ENCODE results near the gene PGP.

Gene PGP

DNA sequence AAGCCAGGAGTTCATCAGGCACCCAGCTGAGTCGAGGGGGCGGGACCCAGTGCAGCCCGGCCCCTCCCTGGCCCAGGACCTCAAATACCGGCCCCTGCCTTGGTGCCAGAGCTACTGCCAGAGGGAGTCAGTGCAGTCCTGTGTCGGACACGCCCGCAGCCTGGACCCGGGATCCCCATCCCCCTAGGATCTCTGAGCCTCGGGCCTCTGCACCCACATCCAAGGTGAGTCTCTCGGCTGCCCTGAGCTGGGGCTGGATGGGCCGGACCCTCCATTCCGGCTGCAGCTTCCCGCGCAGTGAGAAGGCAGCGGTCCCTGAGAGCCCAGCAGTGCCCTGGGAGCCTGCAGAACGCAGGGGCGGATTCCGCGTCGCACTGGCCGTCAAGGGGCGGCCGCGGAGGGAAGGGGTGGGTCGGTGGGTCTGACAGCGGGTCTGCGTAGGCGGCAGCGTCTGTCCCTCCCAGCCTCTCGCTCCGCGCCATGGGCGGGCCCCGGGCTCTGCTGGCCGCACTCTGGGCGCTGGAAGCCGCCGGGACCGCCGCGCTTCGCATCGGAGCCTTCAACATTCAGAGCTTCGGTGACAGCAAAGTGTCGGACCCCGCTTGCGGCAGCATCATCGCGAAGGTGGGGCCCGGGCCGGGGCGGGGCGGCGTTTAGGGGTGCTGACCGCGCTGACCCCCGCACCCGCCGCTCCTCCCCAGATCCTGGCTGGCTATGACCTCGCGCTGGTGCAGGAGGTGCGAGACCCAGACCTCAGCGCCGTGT is 21.9 kb upstream of the PGP start, which contains the start of gene DNASE1L2:
Gene DNASE1L2 (plus strand): TSS at position 108 of the 765 bp plus-strand sequence. CDS start 373 bp downstream, at position 481.
- Histone ChIP-seq H3K27me3 (replicated peaks; ENCODE audit: control insufficient read depth, insufficient read depth, low read length) (no peaks in the 10 kb centered on the region), H3K9me3 (ENCODE audit: control insufficient read depth, low read length) (no peaks in the 10 kb centered on the region), H3K4me1 (ENCODE audit: control insufficient read depth, insufficient read depth, low read length) (peaks cover 19% of the 10 kb centered on the region), H3K36me3 (ENCODE audit: control insufficient read depth, insufficient read depth, low read length, severe bottlenecking) (peaks cover 41% of the 10 kb centered on the region), H3K4me3 (ENCODE audit: low read length) (peak within 1 kb of the TSS; percentile 56), H3K9ac (ENCODE audit: low read length) (peak within 1 kb of the TSS; percentile 60)
- peak; percentile 35 for DNase-seq (ENCODE audit: low read depth)

DNA sequence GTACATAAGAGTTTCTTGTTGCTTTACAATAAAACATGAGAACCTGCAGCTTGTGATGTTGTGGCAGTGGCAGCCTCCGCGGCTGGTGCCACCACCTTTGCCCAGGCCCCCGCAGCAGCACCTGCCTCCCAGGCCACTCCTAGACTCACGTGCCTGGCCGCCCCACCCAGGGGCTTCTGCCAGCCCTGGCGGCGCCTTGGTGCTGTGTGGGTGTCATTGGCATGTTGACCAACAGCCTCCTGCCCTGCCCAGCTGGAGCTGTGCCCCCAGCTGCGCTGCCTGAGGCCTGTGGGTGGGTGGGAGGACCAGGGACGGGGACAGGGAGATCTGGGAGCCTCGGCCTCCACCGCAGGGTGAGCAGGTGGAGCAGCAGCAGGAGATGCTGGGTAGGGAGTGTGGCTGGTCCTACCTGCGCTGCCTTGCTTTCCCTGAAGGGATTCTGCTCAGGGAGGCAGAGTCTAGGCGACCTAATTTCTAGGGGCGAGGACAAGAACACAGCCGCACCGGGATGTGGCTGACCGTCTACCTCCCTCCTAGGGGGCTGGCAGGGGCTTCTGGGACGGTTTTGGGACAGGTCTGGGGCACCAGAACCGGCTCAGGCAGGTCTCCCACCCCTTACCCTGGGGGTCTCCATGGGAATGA is 21.2 kb upstream of the PGP start:
- no peak for DNase-seq (ENCODE audit: low read depth)
- peaks cover 47% of the 10 kb centered on the region for H3K36me3 ChIP-seq (ENCODE audit: control insufficient read depth, insufficient read depth, low read length, severe bottlenecking)
- H3K4me1 ChIP-seq (ENCODE audit: control insufficient read depth, insufficient read depth, low read length) = peaks cover 19% of the 10 kb centered on the region
- H3K4me3 ChIP-seq (ENCODE audit: low read length) = no peak overlapping the region
- H3K9me3 ChIP-seq (ENCODE audit: control insufficient read depth, low read length) = no peaks in the 10 kb centered on the region
- no peaks in the 10 kb centered on the region for H3K27me3 ChIP-seq (replicated peaks; ENCODE audit: control insufficient read depth, insufficient read depth, low read length)
- H3K9ac ChIP-seq (ENCODE audit: low read length) = no peak overlapping the region

DNA sequence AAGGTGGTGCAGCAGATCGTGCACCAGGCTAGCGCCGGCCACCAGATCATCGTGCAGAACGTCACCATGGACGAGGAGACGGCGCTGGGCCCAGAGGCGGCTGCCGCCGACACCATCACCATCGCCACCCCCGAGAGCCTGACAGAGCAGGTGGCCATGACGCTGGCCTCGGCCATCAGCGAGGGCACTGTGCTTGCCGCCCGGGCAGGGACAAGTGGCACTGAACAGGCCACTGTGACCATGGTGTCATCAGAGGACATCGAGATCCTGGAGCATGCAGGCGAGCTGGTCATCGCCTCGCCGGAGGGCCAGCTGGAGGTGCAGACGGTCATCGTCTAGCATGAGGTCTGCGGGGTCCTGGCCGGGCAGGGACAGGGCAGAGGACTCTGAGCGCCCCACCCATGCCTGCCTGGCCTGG is 20.6 kb upstream of the PGP start:
- Histone ChIP-seq H3K36me3 (ENCODE audit: control insufficient read depth, insufficient read depth, low read length, severe bottlenecking) (peaks cover 47% of the 10 kb centered on the region), H3K27me3 (replicated peaks; ENCODE audit: control insufficient read depth, insufficient read depth, low read length) (no peaks in the 10 kb centered on the region), H3K4me1 (ENCODE audit: control insufficient read depth, insufficient read depth, low read length) (peaks cover 19% of the 10 kb centered on the region), H3K4me3 (ENCODE audit: low read length) (no peak overlapping the region), H3K9ac (ENCODE audit: low read length) (no peak overlapping the region), H3K9me3 (ENCODE audit: control insufficient read depth, low read length) (no peaks in the 10 kb centered on the region)
- no peak for DNase-seq (ENCODE audit: low read depth)

DNA sequence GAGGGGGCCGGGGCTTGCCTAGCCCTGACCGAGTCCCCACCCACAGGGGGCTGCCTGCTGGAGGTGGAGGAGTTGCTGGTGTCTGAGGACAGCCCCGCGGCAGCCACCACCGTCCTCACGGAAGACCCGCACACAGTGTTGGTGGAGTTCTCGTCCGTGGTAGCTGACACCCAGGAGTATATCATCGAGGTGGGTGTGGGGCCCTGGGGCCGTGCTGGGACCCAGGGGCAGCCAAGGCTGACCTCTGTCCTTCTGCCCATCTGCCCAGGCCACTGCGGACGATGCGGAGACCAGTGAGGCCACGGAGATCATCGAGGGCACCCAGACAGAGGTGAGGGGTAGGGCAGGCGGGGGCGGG is 20.2 kb upstream of the PGP start:
- H3K27me3 ChIP-seq (replicated peaks; ENCODE audit: control insufficient read depth, insufficient read depth, low read length) = no peaks in the 10 kb centered on the region
- H3K36me3 ChIP-seq (ENCODE audit: control insufficient read depth, insufficient read depth, low read length, severe bottlenecking) = peaks cover 47% of the 10 kb centered on the region
- no peak overlapping the region for H3K4me3 ChIP-seq (ENCODE audit: low read length)
- H3K4me1 ChIP-seq (ENCODE audit: control insufficient read depth, insufficient read depth, low read length) = peaks cover 19% of the 10 kb centered on the region
- H3K9me3 ChIP-seq (ENCODE audit: control insufficient read depth, low read length) = no peaks in the 10 kb centered on the region
- no peak overlapping the region for H3K9ac ChIP-seq (ENCODE audit: low read length)
- no peak for DNase-seq (ENCODE audit: low read depth)

DNA sequence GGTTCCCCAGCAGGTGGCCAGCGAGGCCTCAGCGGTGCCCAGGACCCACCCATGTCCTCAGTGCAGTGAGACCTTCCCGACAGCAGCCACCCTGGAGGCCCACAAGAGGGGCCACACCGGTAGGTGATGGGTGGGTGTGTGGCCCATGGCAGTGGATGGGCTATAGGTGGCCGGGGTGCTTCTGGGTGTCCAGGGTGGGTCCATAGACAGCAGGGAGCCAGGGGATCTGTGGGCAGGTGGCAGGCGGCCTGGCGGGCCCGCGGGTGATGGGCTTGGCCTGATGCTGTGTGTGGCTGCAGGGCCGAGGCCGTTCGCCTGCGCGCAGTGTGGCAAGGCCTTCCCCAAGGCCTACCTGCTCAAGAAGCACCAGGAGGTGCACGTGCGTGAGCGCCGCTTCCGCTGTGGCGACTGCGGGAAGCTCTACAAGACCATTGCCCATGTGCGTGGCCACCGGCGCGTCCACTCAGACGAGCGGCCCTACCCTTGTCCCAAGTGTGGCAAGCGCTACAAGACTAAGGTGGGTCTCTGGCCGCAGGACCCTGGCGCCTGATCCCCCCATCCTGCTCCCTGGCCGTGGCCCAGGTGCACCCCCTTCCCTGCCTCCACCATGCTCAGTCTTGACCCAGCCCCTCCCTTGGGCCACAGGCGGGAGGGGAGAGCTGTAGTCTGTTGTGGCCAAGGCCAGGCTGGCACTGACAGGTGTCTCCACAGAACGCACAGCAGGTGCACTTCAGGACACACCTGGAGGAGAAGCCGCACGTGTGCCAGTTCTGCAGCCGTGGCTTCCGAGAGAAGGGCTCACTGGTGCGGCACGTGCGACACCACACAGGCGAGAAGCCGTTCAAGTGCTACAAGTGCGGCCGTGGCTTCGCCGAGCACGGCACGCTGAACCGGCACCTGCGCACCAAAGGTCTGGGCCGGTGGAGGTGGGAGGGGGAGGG is 19.5 kb upstream of the PGP start:
- H3K4me1 ChIP-seq (ENCODE audit: control insufficient read depth, insufficient read depth, low read length) = peaks cover 15% of the 10 kb centered on the region
- H3K4me3 ChIP-seq (ENCODE audit: low read length) = no peak overlapping the region
- no peaks in the 10 kb centered on the region for H3K9me3 ChIP-seq (ENCODE audit: control insufficient read depth, low read length)
- no peaks in the 10 kb centered on the region for H3K27me3 ChIP-seq (replicated peaks; ENCODE audit: control insufficient read depth, insufficient read depth, low read length)
- peaks cover 51% of the 10 kb centered on the region for H3K36me3 ChIP-seq (ENCODE audit: control insufficient read depth, insufficient read depth, low read length, severe bottlenecking)
- no peak for DNase-seq (ENCODE audit: low read depth)
- no peak overlapping the region for H3K9ac ChIP-seq (ENCODE audit: low read length)

DNA sequence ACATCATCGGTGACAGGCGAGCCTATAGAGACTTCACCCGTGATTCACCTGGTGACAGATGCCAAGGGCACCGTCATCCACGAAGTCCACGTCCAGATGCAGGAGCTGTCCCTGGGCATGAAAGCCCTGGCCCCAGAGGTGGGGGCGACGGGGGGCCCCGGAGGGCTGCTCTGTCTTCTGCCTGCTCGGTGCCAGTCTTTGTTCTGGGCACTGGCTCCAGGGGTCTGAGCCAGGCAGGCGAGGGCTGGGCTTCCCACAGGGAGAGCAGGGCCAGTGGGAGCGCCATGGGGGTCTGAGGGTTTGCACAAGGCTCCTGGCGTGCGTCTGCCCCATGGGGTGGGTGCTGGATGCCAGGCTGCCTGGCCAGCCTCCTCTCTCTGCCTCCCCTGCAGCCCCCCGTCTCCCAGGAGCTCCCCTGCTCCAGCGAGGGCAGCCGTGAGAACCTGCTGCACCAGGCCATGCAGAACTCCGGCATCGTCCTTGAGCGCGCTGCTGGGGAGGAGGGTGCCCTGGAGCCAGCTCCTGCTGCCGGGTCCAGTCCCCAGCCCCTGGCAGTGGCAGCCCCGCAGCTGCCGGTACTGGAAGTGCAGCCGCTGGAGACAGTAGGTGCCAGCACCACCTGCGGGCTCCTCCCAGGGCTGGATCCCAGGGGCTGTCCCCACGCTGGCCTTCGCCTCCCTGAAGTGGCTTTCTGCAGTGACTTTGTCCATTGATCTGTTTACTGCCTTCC is 18.6 kb upstream of the PGP start:
- Histone ChIP-seq H3K9me3 (ENCODE audit: control insufficient read depth, low read length) (no peaks in the 10 kb centered on the region), H3K36me3 (ENCODE audit: control insufficient read depth, insufficient read depth, low read length, severe bottlenecking) (peaks cover 61% of the 10 kb centered on the region), H3K27me3 (replicated peaks; ENCODE audit: control insufficient read depth, insufficient read depth, low read length) (no peaks in the 10 kb centered on the region), H3K4me3 (ENCODE audit: low read length) (no peak overlapping the region), H3K9ac (ENCODE audit: low read length) (no peak overlapping the region), H3K4me1 (ENCODE audit: control insufficient read depth, insufficient read depth, low read length) (peaks cover 5% of the 10 kb centered on the region)
- DNase-seq (ENCODE audit: low read depth) = no peak

DNA sequence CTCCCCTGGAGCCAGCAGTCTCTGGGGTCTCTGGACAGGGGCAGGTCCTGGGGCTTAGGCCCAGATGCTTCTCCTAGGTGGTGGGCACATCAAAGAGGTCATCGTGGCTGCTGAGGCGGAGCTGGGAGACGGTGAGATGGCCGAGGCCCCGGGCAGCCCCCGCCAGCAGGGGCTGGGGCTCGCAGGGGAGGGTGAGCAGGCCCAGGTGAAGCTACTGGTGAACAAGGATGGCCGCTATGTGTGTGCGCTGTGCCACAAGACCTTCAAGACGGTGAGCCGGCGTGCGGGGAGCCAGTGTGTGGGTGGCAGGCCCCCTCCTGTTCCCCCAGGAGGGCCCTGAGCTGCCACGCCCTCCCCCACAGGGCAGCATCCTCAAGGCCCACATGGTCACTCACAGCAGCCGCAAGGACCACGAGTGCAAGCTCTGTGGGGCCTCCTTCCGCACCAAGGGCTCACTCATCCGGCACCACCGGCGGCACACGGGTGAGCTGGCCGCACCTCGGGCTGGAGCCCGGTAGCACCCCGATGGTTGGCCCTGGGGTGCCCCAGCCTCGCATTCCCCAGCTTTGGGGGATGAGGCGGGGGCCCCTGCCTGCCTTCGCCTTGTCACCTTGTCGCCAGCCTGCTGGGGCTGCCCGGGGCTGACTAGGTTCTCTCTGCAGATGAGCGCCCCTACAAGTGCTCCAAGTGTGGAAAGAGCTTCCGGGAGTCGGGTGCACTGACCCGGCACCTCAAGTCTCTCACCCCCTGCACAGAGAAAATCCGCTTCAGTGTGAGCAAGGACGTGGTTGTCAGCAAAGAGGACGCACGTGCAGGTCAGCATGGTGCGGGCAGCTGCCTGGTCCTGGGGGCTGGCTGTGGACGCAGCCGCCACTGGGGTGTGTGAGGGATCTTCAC is 17.7 kb upstream of the PGP start:
- Histone ChIP-seq H3K4me1 (ENCODE audit: control insufficient read depth, insufficient read depth, low read length) (peaks cover 4% of the 10 kb centered on the region), H3K9ac (ENCODE audit: low read length) (no peak overlapping the region), H3K27me3 (replicated peaks; ENCODE audit: control insufficient read depth, insufficient read depth, low read length) (no peaks in the 10 kb centered on the region), H3K36me3 (ENCODE audit: control insufficient read depth, insufficient read depth, low read length, severe bottlenecking) (peaks cover 61% of the 10 kb centered on the region), H3K9me3 (ENCODE audit: control insufficient read depth, low read length) (no peaks in the 10 kb centered on the region), H3K4me3 (ENCODE audit: low read length) (no peak overlapping the region)
- no peak for DNase-seq (ENCODE audit: low read depth)

DNA sequence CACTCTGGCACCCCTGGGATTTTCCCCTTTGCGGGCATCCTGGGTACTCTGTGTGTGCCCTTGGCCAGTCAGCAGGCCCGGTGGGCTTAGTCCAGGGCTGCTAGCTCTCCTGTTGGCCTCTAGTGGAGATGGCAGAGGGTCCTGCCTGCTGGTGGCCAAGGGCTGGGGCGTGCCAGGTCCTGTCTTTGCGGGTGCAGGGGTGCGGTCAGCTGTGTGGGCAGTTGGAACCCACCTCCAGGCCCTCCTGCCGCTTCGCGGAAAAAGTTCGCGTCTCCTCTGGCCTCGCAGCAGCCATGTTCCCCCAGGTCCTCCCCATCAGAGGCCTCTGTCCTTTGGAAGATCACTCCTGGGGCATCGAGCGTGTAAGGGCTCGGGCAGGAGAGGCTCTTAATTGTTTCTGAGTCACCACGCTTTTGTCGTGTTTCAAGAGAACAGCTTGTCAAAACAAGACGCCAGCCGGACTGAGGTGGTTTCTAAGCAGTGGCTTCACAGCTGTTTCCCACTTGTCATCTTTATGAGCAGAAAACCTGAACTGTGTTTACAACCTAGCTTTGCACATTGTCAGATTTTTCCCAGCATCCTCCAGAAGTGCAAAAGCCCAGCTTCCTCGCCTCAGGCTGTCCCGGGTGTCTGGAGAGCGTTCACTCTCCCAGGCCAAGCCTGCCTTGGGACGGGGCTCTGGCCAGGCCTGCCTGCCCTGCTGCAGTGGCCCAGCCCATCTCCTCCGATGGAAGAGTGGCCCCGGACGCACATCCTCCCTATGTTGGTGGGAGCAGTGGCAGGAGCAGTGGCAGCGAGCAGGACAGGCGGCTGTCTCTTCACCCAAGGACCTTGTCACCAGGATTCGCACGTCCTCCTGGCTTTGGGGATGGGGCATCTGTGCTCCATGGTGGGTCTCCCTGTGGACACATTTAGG is 16.6 kb upstream of the PGP start:
- Histone ChIP-seq H3K9ac (ENCODE audit: low read length) (no peak overlapping the region), H3K9me3 (ENCODE audit: control insufficient read depth, low read length) (no peaks in the 10 kb centered on the region), H3K36me3 (ENCODE audit: control insufficient read depth, insufficient read depth, low read length, severe bottlenecking) (peaks cover 61% of the 10 kb centered on the region), H3K27me3 (replicated peaks; ENCODE audit: control insufficient read depth, insufficient read depth, low read length) (no peaks in the 10 kb centered on the region), H3K4me1 (ENCODE audit: control insufficient read depth, insufficient read depth, low read length) (peaks cover 2% of the 10 kb centered on the region), H3K4me3 (ENCODE audit: low read length) (no peak overlapping the region)
- DNase-seq (ENCODE audit: low read depth) = no peak

DNA sequence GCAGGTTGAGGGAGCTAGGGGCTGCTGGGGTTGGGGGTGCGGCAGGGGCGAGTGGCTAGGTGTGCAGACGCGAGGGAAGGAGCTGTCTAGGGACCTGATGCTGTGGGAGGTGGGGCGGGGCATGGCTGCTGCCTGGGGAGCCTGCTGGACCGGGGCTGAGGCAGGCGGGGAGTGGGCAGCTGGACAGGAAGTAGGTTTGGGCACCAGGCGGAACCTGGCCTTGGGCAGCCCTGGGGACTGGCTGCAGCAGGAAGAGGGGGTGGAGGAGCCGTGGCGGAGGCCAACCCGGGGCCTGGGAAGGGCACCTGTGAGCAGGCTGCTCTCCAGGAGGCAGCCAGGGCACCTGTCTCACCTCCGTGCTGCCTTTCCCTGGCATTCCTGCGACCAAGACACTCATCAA is 15.7 kb upstream of the PGP start:
- H3K9ac ChIP-seq (ENCODE audit: low read length) = no peak overlapping the region
- no peaks in the 10 kb centered on the region for H3K27me3 ChIP-seq (replicated peaks; ENCODE audit: control insufficient read depth, insufficient read depth, low read length)
- H3K9me3 ChIP-seq (ENCODE audit: control insufficient read depth, low read length) = no peaks in the 10 kb centered on the region
- H3K4me3 ChIP-seq (ENCODE audit: low read length) = no peak overlapping the region
- DNase-seq (ENCODE audit: low read depth) = no peak
- peaks cover 60% of the 10 kb centered on the region for H3K36me3 ChIP-seq (ENCODE audit: control insufficient read depth, insufficient read depth, low read length, severe bottlenecking)
- peaks cover 5% of the 10 kb centered on the region for H3K4me1 ChIP-seq (ENCODE audit: control insufficient read depth, insufficient read depth, low read length)
